ENCODE data around the gene PPP1R16B. TPM values are rescaled to one million over a fixed set of nuclear protein-coding genes. Genes with fewer than 3 reads are reported as not detected.

PPP1R16B gene
- polyA plus RNA-seq, 1 donor from 2014 or later: 1.9 TPM

DNA sequence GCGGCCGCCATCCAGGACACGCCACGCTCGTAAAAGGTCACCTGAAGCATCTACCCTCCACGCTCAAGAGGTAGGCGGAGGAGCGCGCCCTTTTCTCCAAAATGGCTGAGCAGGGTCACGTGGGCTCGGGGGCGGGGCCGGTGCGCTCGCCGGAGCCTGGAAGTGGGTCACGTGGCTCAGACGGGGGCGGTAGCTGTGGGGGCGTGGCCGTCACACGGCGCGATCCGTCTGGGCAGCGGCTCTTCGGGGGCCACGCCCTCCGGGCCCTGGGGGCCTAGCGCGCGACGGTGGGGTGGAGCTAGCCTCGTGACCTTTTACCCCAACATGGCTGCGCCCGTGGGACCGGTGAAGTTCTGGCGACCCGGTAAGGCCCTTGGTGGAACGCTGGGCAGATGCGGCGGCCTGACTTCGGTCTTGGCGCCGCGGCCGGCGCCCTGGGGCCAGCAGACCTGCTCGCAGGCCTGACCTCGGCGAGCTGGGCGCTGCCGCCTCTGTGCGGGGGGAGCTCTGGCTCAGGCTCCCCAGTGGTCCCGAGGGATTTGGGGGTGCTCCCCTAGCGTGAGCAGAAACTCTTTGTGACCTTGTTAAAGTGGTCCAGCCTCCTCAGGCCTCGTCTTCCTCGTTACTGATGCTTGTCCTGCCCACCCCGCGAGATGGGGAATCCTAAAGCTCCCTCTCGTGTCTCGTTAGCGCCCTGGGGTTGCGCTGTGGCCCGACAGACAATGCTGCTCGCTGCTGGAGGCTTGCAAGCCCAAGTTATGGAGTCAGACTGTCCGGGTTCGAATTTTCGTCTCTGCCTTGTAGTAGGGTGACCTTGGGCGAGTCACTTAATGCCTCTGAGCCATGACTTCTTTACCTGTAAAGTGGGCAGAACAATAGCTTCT is 156.8 kb downstream of the PPP1R16B start, which contains the start of gene DHX35:
DHX35 (plus strand) TSS at position 301 of the 884 bp plus-strand sequence; CDS start at position 325, 24 bp downstream.
- Histone ChIP-seq H4K20me1 (ENCODE audit: insufficient read depth) (no peaks in the 10 kb centered on the region), H3K4me2 (ENCODE audit: low read length) (peak within 1 kb of the TSS; percentile 84), H3K4me3 (ENCODE audit: low read length) (peak within 1 kb of the TSS; percentile 95), H3K27me3 (ENCODE audit: insufficient read depth, low read depth, low read length) (no peaks in the 10 kb centered on the region), H3F3A (ENCODE audit: insufficient read depth, low read length, poor library complexity, severe bottlenecking) (no peaks in the 10 kb centered on the region), H3K36me3 (ENCODE audit: insufficient read depth, low read length) (no peaks in the 10 kb centered on the region), H3K79me2 (replicated peaks; ENCODE audit: insufficient read depth, low read length) (peaks cover 19% of the 10 kb centered on the region), H3K9ac (ENCODE audit: low read length) (peak within 1 kb of the TSS; percentile 79), H3K9me3 (ENCODE audit: low read length) (no peaks in the 10 kb centered on the region), H2AFZ (ENCODE audit: low read depth, low read length) (peak within 1 kb of the TSS; percentile 92), H3K27ac (ENCODE audit: low read length) (peak within 1 kb of the TSS; percentile 79), H3K9me2 (ENCODE audit: insufficient read depth, low read length) (no peaks in the 10 kb centered on the region)
- TF ChIP-seq POLR2AphosphoS5 (IDR thresholded peaks at IDR 0.05) (peak; percentile 92), RAD21 (conservative IDR thresholded peaks at IDR 0.05) (peak; percentile 50), EP300 (conservative IDR thresholded peaks at IDR 0.05; ENCODE audit: poor library complexity, severe bottlenecking) (peak; percentile 32), SMC3 (conservative IDR thresholded peaks at IDR 0.05; ENCODE audit: poor library complexity) (peak; percentile 62), EZH2 (IDR thresholded peaks at IDR 0.05; ENCODE audit: borderline replicate concordance, insufficient read depth, low read length, poor library complexity, severe bottlenecking) (no peak), MXI1 (conservative IDR thresholded peaks at IDR 0.05; ENCODE audit: poor library complexity, severe bottlenecking) (peak; percentile 89), TAF1 (IDR thresholded peaks at IDR 0.05; ENCODE audit: low read depth) (peak; percentile 89)
- TF ChIP-seq, protein P1, sequence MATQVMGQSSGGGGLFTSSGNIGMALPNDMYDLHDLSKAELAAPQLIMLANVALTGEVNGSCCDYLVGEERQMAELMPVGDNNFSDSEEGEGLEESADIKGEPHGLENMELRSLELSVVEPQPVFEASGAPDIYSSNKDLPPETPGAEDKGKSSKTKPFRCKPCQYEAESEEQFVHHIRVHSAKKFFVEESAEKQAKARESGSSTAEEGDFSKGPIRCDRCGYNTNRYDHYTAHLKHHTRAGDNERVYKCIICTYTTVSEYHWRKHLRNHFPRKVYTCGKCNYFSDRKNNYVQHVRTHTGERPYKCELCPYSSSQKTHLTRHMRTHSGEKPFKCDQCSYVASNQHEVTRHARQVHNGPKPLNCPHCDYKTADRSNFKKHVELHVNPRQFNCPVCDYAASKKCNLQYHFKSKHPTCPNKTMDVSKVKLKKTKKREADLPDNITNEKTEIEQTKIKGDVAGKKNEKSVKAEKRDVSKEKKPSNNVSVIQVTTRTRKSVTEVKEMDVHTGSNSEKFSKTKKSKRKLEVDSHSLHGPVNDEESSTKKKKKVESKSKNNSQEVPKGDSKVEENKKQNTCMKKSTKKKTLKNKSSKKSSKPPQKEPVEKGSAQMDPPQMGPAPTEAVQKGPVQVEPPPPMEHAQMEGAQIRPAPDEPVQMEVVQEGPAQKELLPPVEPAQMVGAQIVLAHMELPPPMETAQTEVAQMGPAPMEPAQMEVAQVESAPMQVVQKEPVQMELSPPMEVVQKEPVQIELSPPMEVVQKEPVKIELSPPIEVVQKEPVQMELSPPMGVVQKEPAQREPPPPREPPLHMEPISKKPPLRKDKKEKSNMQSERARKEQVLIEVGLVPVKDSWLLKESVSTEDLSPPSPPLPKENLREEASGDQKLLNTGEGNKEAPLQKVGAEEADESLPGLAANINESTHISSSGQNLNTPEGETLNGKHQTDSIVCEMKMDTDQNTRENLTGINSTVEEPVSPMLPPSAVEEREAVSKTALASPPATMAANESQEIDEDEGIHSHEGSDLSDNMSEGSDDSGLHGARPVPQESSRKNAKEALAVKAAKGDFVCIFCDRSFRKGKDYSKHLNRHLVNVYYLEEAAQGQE (IDR thresholded peaks at IDR 0.05; ENCODE audit: borderline replicate concordance): peak; percentile 75
- TF ChIP-seq, protein P2, sequence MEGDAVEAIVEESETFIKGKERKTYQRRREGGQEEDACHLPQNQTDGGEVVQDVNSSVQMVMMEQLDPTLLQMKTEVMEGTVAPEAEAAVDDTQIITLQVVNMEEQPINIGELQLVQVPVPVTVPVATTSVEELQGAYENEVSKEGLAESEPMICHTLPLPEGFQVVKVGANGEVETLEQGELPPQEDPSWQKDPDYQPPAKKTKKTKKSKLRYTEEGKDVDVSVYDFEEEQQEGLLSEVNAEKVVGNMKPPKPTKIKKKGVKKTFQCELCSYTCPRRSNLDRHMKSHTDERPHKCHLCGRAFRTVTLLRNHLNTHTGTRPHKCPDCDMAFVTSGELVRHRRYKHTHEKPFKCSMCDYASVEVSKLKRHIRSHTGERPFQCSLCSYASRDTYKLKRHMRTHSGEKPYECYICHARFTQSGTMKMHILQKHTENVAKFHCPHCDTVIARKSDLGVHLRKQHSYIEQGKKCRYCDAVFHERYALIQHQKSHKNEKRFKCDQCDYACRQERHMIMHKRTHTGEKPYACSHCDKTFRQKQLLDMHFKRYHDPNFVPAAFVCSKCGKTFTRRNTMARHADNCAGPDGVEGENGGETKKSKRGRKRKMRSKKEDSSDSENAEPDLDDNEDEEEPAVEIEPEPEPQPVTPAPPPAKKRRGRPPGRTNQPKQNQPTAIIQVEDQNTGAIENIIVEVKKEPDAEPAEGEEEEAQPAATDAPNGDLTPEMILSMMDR (IDR thresholded peaks at IDR 0.05; ENCODE audit: poor library complexity, severe bottlenecking): peak; percentile 56

DNA sequence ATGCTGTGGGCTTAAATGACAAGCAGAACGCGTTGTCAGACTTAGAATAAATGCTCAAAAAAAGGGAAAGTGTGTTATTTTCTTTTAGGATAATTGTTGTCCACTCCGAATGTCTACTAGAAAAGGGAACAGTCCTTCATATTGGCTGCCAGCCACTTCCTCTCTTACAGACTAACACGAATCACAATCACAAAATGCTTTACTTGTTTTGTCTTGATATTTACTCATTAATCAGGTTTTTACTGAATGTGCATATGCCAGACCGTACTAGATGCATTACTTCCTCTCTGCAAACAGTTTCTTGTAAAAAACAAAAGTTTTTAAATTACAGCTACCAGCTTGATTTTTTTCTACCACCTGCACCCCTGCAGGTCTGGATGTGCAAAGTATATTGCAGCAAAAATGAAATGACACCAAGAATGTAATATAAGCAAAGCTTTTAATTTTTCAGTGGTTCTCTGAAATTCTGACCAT is 157.5 kb downstream of the PPP1R16B start:
- Histone ChIP-seq H2AFZ (ENCODE audit: low read depth, low read length) (peak overlapping the region; percentile 92), H3K36me3 (ENCODE audit: insufficient read depth, low read length) (no peaks in the 10 kb centered on the region), H3K27me3 (ENCODE audit: insufficient read depth, low read depth, low read length) (no peaks in the 10 kb centered on the region), H3K9me2 (ENCODE audit: insufficient read depth, low read length) (no peaks in the 10 kb centered on the region), H3K4me2 (ENCODE audit: low read length) (peak overlapping the region; percentile 84), H3K4me3 (ENCODE audit: low read length) (peak overlapping the region; percentile 95), H3K9ac (ENCODE audit: low read length) (peak overlapping the region; percentile 79), H3K27ac (ENCODE audit: low read length) (peak overlapping the region; percentile 79), H4K20me1 (ENCODE audit: insufficient read depth) (no peaks in the 10 kb centered on the region), H3F3A (ENCODE audit: insufficient read depth, low read length, poor library complexity, severe bottlenecking) (no peaks in the 10 kb centered on the region), H3K9me3 (ENCODE audit: low read length) (no peaks in the 10 kb centered on the region), H3K79me2 (replicated peaks; ENCODE audit: insufficient read depth, low read length) (peaks cover 19% of the 10 kb centered on the region)
- TF ChIP-seq MXI1 (conservative IDR thresholded peaks at IDR 0.05; ENCODE audit: poor library complexity, severe bottlenecking) (no peak), POLR2AphosphoS5 (IDR thresholded peaks at IDR 0.05) (no peak), TAF1 (IDR thresholded peaks at IDR 0.05; ENCODE audit: low read depth) (no peak), EZH2 (IDR thresholded peaks at IDR 0.05; ENCODE audit: borderline replicate concordance, insufficient read depth, low read length, poor library complexity, severe bottlenecking) (no peak), EP300 (conservative IDR thresholded peaks at IDR 0.05; ENCODE audit: poor library complexity, severe bottlenecking) (no peak)
- TF ChIP-seq, protein P2 (IDR thresholded peaks at IDR 0.05; ENCODE audit: poor library complexity, severe bottlenecking): no peak
